DOHH2 (cell line): ENCODE data around the gene APOA1.

Experiments
- H3F3A ChIP-seq: fragments of 200-600 bp; sonication (generic), shearing (Covaris generic); 2 replicates; pipeline ENCODE4 v1.6.0; 2016; ENCODE audit warnings: antibody characterized with exemption, mild to moderate bottlenecking; ENCODE audit not compliant: control insufficient read depth, insufficient read depth
- H3K27ac ChIP-seq: fragments of 200-600 bp; sonication (generic); 2 replicates; pipeline ENCODE4 v1.5.1; 2014; ENCODE audit warnings: low read depth, mild to moderate bottlenecking, low read length, moderate library complexity
- H3K27me3 ChIP-seq: fragments of 200-600 bp; sonication (generic); 2 replicates; pipeline ENCODE4 v1.6.1; 2014; ENCODE audit warnings: mild to moderate bottlenecking, low read length, mixed read lengths; ENCODE audit not compliant: control insufficient read depth
- H3K36me3 ChIP-seq: fragments of 200-600 bp; sonication (generic); 2 replicates; pipeline ENCODE4 v1.6.1; 2014; ENCODE audit warnings: mild to moderate bottlenecking, low read length, moderate library complexity, mixed read lengths; ENCODE audit not compliant: control insufficient read depth
- H3K4me1 ChIP-seq: fragments of 200-600 bp; sonication (generic); 2 replicates; pipeline ENCODE4 v1.6.1; 2014; ENCODE audit warnings: mild to moderate bottlenecking, low read length, mixed read lengths; ENCODE audit not compliant: control insufficient read depth
- H3K4me2 ChIP-seq: fragments of 200-600 bp; sonication (generic); 2 replicates; pipeline ENCODE4 v1.6.0; 2014; ENCODE audit warnings: mild to moderate bottlenecking, low read length, moderate library complexity
- H3K4me3 ChIP-seq: fragments of 200-600 bp; sonication (generic); 2 replicates; pipeline ENCODE4 v1.5.1; 2014; ENCODE audit warnings: mild to moderate bottlenecking, low read length, mixed read lengths
- H3K79me2 ChIP-seq: fragments of 200-600 bp; sonication (generic); 2 replicates; pipeline ENCODE4 v1.6.1; 2014; ENCODE audit warnings: mild to moderate bottlenecking, low read length, mixed read lengths; ENCODE audit not compliant: control insufficient read depth
- H3K9me2 ChIP-seq: fragments of 200-600 bp; sonication (generic); replicated peaks from 2 replicates; pipeline ENCODE4 v1.6.1; 2014; ENCODE audit warnings: mild to moderate bottlenecking, low read length, mixed read lengths; ENCODE audit not compliant: control insufficient read depth
- H3K9me3 ChIP-seq: fragments of 200-600 bp; sonication (generic); 2 replicates; pipeline ENCODE4 v1.6.1; 2014; ENCODE audit warnings: antibody characterized with exemption, low read length, mixed read lengths; ENCODE audit not compliant: control insufficient read depth, insufficient read depth
- H4K20me1 ChIP-seq: fragments of 200-600 bp; sonication (generic); 2 replicates; pipeline ENCODE4 v1.6.0; 2014; ENCODE audit warnings: low read depth, mild to moderate bottlenecking, antibody characterized with exemption, low read length, moderate library complexity; ENCODE audit not compliant: control insufficient read depth, insufficient read depth
- EZH2phosphoT487 ChIP-seq: fragments of 200-600 bp; sonication (generic); IDR thresholded peaks from 2 replicates; pipeline ENCODE4 v1.6.1; 2017; ENCODE audit warnings: borderline replicate concordance, mild to moderate bottlenecking, antibody characterized with exemption, low read length, moderate library complexity, mixed read lengths
- TF ChIP-seq, protein P1 (sequence below): fragments of 200-600 bp; sonication (generic); IDR thresholded peaks from one replicate; pipeline ENCODE4 v1.5.1; 2014; ENCODE audit warnings: antibody characterized with exemption, mild to moderate bottlenecking, low read depth, low read length; ENCODE audit not compliant: poor library complexity, severe bottlenecking

APOA1 gene

DNA sequence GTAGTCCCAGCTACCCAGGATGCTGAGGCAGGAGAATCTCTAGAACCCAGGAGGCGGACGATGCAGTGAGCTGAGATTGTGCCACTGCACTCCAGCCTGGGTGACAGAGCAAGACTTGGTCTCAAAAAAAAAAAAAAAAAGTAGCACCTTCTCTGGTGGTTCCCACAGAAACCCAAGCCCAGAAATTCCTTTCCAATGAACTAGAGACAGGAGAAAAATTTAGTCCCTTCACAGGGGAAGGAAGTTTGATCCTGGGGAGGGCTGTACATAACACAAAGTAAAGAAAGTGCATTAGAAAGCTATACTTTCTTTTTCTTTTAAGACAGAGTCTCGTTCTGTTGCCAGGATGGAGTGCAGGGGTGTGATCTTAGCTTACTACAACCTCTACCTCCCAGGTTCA is 25.5 kb upstream of the APOA1 start:
- Histone ChIP-seq H3K4me1 (no peaks in the 10 kb centered on the region), H3F3A (no peaks in the 10 kb centered on the region), H4K20me1 (no peaks in the 10 kb centered on the region), H3K36me3 (peaks cover 66% of the 10 kb centered on the region), H3K9me2 (no peaks in the 10 kb centered on the region), H3K27me3 (no peaks in the 10 kb centered on the region), H3K27ac (no peak overlapping the region), H3K79me2 (no peaks in the 10 kb centered on the region), H3K4me3 (no peak overlapping the region), H3K4me2 (no peak overlapping the region), H3K9me3 (no peaks in the 10 kb centered on the region)
- TF ChIP-seq, protein P1, sequence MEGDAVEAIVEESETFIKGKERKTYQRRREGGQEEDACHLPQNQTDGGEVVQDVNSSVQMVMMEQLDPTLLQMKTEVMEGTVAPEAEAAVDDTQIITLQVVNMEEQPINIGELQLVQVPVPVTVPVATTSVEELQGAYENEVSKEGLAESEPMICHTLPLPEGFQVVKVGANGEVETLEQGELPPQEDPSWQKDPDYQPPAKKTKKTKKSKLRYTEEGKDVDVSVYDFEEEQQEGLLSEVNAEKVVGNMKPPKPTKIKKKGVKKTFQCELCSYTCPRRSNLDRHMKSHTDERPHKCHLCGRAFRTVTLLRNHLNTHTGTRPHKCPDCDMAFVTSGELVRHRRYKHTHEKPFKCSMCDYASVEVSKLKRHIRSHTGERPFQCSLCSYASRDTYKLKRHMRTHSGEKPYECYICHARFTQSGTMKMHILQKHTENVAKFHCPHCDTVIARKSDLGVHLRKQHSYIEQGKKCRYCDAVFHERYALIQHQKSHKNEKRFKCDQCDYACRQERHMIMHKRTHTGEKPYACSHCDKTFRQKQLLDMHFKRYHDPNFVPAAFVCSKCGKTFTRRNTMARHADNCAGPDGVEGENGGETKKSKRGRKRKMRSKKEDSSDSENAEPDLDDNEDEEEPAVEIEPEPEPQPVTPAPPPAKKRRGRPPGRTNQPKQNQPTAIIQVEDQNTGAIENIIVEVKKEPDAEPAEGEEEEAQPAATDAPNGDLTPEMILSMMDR, result no peak
- TF ChIP-seq EZH2phosphoT487, result no peak

DNA sequence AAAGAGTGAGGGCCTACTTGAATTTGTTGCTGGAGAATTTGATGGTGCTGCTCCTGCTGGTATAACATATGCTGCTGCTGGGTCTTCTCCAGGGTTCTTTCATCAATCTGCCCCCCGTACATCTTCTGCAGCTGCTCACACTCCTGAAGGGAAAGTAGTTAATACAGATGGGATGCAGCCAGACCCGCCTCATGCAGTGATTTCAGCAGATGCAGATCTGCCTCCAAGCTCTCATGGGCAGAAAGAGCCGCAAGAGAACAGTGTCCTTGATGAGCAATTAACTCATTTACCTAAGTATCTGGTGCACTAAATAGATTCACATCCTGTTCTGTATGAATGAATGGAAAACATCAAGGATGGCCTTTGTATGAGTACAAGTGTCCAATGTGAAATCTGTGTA is 24.8 kb upstream of the APOA1 start:
- Histone ChIP-seq H4K20me1 (no peaks in the 10 kb centered on the region), H3K79me2 (no peaks in the 10 kb centered on the region), H3F3A (no peaks in the 10 kb centered on the region), H3K27ac (no peak overlapping the region), H3K9me3 (no peaks in the 10 kb centered on the region), H3K27me3 (no peaks in the 10 kb centered on the region), H3K4me3 (no peak overlapping the region), H3K4me1 (no peaks in the 10 kb centered on the region), H3K4me2 (no peak overlapping the region), H3K36me3 (peaks cover 66% of the 10 kb centered on the region), H3K9me2 (no peaks in the 10 kb centered on the region)
- TF ChIP-seq EZH2phosphoT487, result no peak
- TF ChIP-seq, protein P1, result no peak

DNA sequence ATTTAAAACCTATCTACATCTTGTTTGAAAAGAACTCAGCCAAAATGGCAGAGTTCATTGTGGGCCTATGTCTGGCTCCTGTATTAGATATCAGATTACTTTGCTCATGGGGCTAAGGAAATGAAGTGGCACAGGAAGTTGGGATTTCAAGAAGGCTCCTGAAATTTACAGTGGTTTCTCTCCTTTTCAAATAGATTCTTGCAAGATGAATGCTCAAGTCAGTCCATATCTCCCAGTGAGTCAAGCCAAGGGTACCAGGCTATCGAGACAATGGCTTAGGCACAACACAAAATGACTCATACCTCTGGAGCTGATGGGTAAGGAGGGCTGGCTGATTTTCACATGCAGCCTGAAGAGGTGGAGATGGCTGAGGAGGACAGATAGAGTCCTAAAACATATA is 24.1 kb upstream of the APOA1 start:
- peaks cover 61% of the 10 kb centered on the region for H3K36me3 ChIP-seq
- TF ChIP-seq, protein P1, result no peak
- no peak for TF ChIP-seq EZH2phosphoT487
- H3F3A ChIP-seq, result no peaks in the 10 kb centered on the region
- H3K4me1 ChIP-seq, result no peaks in the 10 kb centered on the region
- H3K9me2 ChIP-seq, result no peaks in the 10 kb centered on the region
- H3K79me2 ChIP-seq, result no peaks in the 10 kb centered on the region
- H3K4me3 ChIP-seq, result no peak overlapping the region
- no peak overlapping the region for H3K4me2 ChIP-seq
- no peaks in the 10 kb centered on the region for H3K9me3 ChIP-seq
- H3K27me3 ChIP-seq, result no peaks in the 10 kb centered on the region
- H3K27ac ChIP-seq, result no peak overlapping the region
- no peaks in the 10 kb centered on the region for H4K20me1 ChIP-seq

GRCh38 chr11:116860303-116860702 is 22.9 kb upstream of the APOA1 start:
- Histone ChIP-seq H3K4me1 (no peaks in the 10 kb centered on the region), H3K27ac (no peak overlapping the region), H3K9me2 (no peaks in the 10 kb centered on the region), H4K20me1 (no peaks in the 10 kb centered on the region), H3K4me2 (no peak overlapping the region), H3K36me3 (peaks cover 56% of the 10 kb centered on the region), H3K9me3 (no peaks in the 10 kb centered on the region), H3K79me2 (no peaks in the 10 kb centered on the region), H3K4me3 (no peak overlapping the region), H3K27me3 (no peaks in the 10 kb centered on the region), H3F3A (no peaks in the 10 kb centered on the region)
- TF ChIP-seq, protein P1, result no peak
- no peak for TF ChIP-seq EZH2phosphoT487
